A673 (cell line): ENCODE results near the gene TBL2. TPM values are rescaled to one million over a fixed set of nuclear protein-coding genes. Genes with fewer than 3 reads are reported as not detected.

Experiments
- BruUV-seq: library from RNA; stranded (reverse); fragments of 400-500 nt; replicated peaks from 2 replicates; lab custom pipeline; 2021; lab: Mats Ljungman, UMichigan
- CTCF ChIA-PET: fragments of 300-600 bp; sonication (Branson Sonifier 250); formaldehyde crosslinking; loops from one replicate; lab custom pipeline; 2022; ENCODE audit warnings: antibody characterized with exemption; lab: Charles Lee
- POLR2A ChIA-PET: fragments of 300-600 bp; sonication (Branson Sonifier 250); formaldehyde crosslinking; loops from one replicate; lab custom pipeline; 2022; ENCODE audit warnings: antibody characterized with exemption; ENCODE audit not compliant: low non-redundant PET; lab: Charles Lee
- DNase-seq: peaks from one replicate; pipeline ENCODE4 v3.0.0-alpha.2; 2015; ENCODE audit warnings: low spot score
- H3K27ac ChIP-seq: fragments of 200-600 bp; sonication (generic); 2 replicates; pipeline ENCODE4 v1.5.1; 2016; ENCODE audit warnings: mixed run types, low read depth, mild to moderate bottlenecking, mixed read lengths, antibody characterized with exemption, low read length; ENCODE audit not compliant: poor library complexity, severe bottlenecking
- H3K27me3 ChIP-seq: fragments of 200-600 bp; sonication (generic); replicated peaks from 2 replicates; pipeline ENCODE4 v1.6.1; 2017; ENCODE audit warnings: mixed run types, low read depth, mild to moderate bottlenecking, mixed read lengths, antibody characterized with exemption, low read length; ENCODE audit not compliant: insufficient read depth, poor library complexity
- H3K36me3 ChIP-seq: fragments of 200-600 bp; sonication (generic); 2 replicates; pipeline ENCODE4 v1.6.1; 2016; ENCODE audit warnings: mixed run types, mild to moderate bottlenecking, mixed read lengths, antibody characterized with exemption, low read length; ENCODE audit not compliant: insufficient read depth, poor library complexity, severe bottlenecking
- H3K4me1 ChIP-seq: fragments of 200-600 bp; sonication (generic); 2 replicates; pipeline ENCODE4 v1.6.1; 2017; ENCODE audit warnings: mixed run types, mild to moderate bottlenecking, mixed read lengths, antibody characterized with exemption, low read length; ENCODE audit not compliant: insufficient read depth, poor library complexity, severe bottlenecking
- H3K4me3 ChIP-seq: fragments of 200-600 bp; sonication (generic); 2 replicates; pipeline ENCODE4 v1.5.1; 2016; ENCODE audit warnings: low read depth, mixed run types, mild to moderate bottlenecking, mixed read lengths, low read length; ENCODE audit not compliant: poor library complexity, severe bottlenecking
- H3K9me3 ChIP-seq: fragments of 200-600 bp; sonication (generic); 2 replicates; pipeline ENCODE4 v1.6.1; 2016; ENCODE audit warnings: mixed run types, low read depth, mild to moderate bottlenecking, mixed read lengths, antibody characterized with exemption, low read length; ENCODE audit not compliant: poor library complexity, severe bottlenecking
- CTCF ChIP-seq: fragments of 300-800, 200-600 bp; sonication (generic); conservative IDR thresholded peaks from 2 replicates; pipeline ENCODE4 v1.5.1; 2017; ENCODE audit warnings: low read depth, mild to moderate bottlenecking, antibody characterized with exemption, low read length, moderate library complexity, mixed read lengths
- EZH2 ChIP-seq: fragments of 200-600 bp; sonication (generic); IDR thresholded peaks from 2 replicates; pipeline ENCODE4 v1.6.1; 2017; ENCODE audit warnings: borderline replicate concordance, low read depth, mild to moderate bottlenecking, mixed read lengths, antibody characterized with exemption, low read length; ENCODE audit not compliant: poor library complexity, severe bottlenecking
- intact Hi-C: fragments of 100-400 bp; cut with micrococcal nuclease; formaldehyde crosslinking; loops from one replicate; pipeline ENCODE4 v1.10.0; 2022; ENCODE audit not compliant: unreplicated experiment
- total RNA-seq: library from RNA; stranded (reverse); gene quantifications from 2 replicates; pipeline ENCODE4 v1.2.3, GENCODE V29; 2021

TBL2 gene
- total RNA-seq, 1 experiment from 2014 or later, result 51.9 TPM

DNA sequence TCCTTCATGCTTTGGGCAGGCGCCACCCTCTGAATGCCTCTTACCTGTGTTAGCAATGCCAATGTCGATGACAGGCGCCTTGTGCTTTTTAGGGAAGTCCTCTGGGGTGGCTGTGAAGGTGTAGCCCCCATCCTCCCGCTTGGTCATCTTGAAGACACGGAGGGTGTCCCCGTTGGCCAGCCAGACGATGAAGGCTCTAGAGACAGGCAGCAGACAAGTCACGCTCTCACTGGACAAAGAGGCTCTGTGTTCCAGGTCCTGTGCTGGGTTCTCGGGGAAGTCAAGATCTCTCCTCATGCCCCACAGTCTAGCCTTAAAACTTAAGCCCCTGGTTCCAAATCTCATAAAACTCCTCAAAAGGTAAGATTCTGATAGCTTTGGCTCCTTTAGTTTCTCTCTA lies 5.1 kb downstream of the TBL2 start:
- Histone ChIP-seq H3K4me1 (peaks cover 10% of the 10 kb centered on the region), H3K36me3 (peaks cover 62% of the 10 kb centered on the region), H3K9me3 (no peaks in the 10 kb centered on the region), H3K27ac (no peak overlapping the region), H3K27me3 (no peaks in the 10 kb centered on the region), H3K4me3 (no peak overlapping the region)
- TF ChIP-seq CTCF, result no peak
- TF ChIP-seq EZH2, result no peak
- POLR2A ChIA-PET, result no interaction called here
- CTCF ChIA-PET, result no interaction called here
- no TSS peak for BruUV-seq
- intact Hi-C loops, result no loop called here
- no peak for DNase-seq

DNA sequence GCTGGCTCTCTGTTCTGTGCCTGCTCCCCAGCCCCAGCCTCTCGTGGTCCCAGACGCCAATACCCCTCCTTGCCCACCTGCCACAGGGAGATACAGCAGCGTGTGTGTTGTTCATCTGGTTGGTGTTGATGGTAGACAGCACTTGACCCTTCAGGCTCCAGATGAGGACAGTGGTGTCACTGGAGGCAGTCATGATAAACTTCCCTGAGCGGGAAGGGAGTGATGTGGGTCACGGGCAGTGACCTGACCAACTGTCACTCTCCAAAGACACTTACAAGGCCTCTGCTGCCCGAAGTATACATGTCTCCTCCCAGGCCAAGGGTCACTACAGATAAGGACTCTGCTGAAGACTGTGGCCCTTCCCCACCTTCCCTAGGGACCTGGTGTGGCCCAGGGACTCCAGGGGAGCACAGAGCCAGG lies 5.6 kb downstream of the TBL2 start:
- H3K36me3 ChIP-seq, result peaks cover 62% of the 10 kb centered on the region

GRCh38 chr7:73570977-73571376 lies 7.4 kb downstream of the TBL2 start:
- no peaks in the 10 kb centered on the region for H3K4me1 ChIP-seq
- no peak overlapping the region for H3K27ac ChIP-seq
- no peak for DNase-seq
- no peak for TF ChIP-seq CTCF
- TF ChIP-seq EZH2, result no peak
- peaks cover 62% of the 10 kb centered on the region for H3K36me3 ChIP-seq
- no peaks in the 10 kb centered on the region for H3K9me3 ChIP-seq
- no peak overlapping the region for H3K4me3 ChIP-seq
- BruUV-seq, result no TSS peak
- intact Hi-C loops, result no loop called here
- ChIA-PET CTCF (no interaction called here), POLR2A (no interaction called here)
- H3K27me3 ChIP-seq, result no peaks in the 10 kb centered on the region

More for the DNA sequence above, 5.6 kb downstream of the TBL2 start:
- POLR2A ChIA-PET, result no interaction called here
- no peak for TF ChIP-seq CTCF
- no peak for TF ChIP-seq EZH2
- intact Hi-C loops, result no loop called here
- no peak for DNase-seq
- Histone ChIP-seq H3K4me3 (no peak overlapping the region), H3K27me3 (no peaks in the 10 kb centered on the region), H3K4me1 (peaks cover 10% of the 10 kb centered on the region), H3K27ac (no peak overlapping the region), H3K9me3 (no peaks in the 10 kb centered on the region)
- no TSS peak for BruUV-seq
- CTCF ChIA-PET, result no interaction called here
